G401 (cell line): ENCODE measurements around the gene NR3C1. TPM values are rescaled to one million over a fixed set of nuclear protein-coding genes. Genes with fewer than 3 reads are reported as not detected.

Experiments
- DNase-seq: peaks from one replicate; pipeline ENCODE4 v3.0.0-alpha.2; 2015; ENCODE audit warnings: low spot score
- in situ Hi-C: cut with HindIII; loops from 2 replicates; pipeline ENCODE4 v1.10.0; 2016; ENCODE audit warnings: low sequenced_read_pairs, mixed read lengths
- total RNA-seq: library from RNA; depleted of rRNA; stranded (reverse); fragments of >200 nt; shearing (Covaris generic); gene quantifications from 2 replicates; pipeline ENCODE4 v1.2.3, GENCODE V29; 2014

The NR3C1 gene
- total RNA-seq, 1 experiment from 2014 or later: not detected

DNA sequence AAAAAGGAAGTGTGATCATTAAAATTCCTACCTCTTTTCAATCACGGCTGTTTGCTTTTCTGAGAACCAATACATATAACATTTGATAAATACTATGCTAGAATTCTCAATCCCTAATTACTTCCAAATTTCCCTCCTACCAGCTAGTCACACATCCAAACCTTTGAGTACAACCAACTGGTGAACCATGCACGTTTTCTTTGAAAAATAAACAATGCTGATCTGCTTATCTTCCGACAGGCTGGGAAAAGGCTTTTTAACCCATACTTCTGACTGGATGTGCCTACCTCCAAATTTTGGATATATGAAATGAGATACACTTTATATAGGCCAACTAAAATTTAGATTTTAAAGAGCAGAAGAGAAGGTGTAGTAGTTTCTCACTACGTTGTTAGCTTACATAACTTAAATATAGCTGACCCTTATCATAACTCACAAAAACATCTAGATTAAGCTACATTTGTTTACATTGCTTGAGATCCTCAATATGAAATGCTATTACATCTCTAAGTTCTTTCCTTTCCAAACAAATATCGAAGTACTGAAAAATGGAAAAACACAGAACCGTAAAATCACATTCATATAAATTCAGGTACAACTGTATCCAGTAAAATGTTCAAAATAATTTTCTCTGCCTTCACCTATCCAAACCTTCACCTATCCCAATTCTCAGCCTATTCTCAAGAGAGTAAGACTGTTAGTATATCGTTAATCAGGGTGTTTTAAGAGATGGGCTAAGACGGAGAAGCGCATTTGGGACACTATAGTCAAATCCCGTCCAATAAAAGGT lies 2.1 kb downstream of the NR3C1 start:
- in situ Hi-C loops: no loop called here
- peak; percentile 50 for DNase-seq

DNA sequence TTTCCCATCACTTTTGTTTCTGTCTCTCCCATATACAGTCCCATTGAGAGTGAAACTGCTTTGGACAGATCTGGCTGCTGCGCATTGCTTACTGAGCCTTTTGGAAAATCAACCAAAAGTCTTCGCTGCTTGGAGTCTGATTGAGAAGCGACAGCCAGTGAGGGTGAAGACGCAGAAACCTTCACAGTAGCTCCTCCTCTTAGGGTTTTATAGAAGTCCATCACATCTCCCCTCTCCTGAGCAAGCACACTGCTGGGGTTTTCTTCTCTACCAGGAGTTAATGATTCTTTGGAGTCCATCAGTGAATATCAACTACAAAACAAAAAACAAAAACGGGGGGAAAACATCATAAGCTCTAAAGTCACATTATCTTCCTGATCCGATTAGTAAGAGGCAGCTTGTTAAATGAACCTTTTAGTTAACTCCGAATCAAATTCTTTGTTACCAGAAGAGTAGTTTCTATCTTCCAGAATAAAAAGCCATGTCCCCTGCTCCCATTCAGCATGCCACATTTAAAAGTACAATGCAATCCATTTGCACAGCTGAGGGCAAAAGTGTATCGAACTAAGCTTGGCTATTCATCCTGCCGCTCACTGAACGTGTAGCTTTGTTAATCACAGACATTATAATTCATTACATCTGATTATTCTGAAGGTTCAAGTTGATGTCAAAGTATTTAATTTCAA lies 2.8 kb downstream of the NR3C1 start:
- in situ Hi-C loops: no loop called here
- peak; percentile 85 for DNase-seq

- DNase-seq: peak; percentile 55
- in situ Hi-C loops: no loop called here
These were observed 3.6 kb downstream of the NR3C1 start for GRCh38 chr5:143399616-143400540.

GRCh38 chr5:143398451-143399237 lies 4.8 kb downstream of the NR3C1 start:
- peak; percentile 59 for DNase-seq
- in situ Hi-C loops: no loop called here

DNA sequence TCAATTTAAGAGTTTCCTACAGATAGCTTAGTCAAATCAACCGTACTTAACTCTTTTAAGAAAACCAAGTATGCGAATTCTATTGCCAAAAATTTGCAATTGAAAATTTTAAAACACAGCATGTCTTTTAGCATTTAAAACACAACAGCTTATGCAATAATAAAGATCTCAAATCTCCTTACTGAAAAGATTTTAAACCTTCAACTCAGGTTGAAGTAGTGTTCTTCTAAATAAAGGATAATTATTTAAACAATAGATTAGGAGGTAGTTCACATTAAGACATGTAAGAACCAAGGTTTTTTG lies 5.5 kb downstream of the NR3C1 start:
- in situ Hi-C loops: no loop called here
- peak; percentile 40 for DNase-seq

- in situ Hi-C loops: no loop called here
- DNase-seq: peak; percentile 46
These were observed 6.0 kb downstream of the NR3C1 start for GRCh38 chr5:143397302-143398052.

DNA sequence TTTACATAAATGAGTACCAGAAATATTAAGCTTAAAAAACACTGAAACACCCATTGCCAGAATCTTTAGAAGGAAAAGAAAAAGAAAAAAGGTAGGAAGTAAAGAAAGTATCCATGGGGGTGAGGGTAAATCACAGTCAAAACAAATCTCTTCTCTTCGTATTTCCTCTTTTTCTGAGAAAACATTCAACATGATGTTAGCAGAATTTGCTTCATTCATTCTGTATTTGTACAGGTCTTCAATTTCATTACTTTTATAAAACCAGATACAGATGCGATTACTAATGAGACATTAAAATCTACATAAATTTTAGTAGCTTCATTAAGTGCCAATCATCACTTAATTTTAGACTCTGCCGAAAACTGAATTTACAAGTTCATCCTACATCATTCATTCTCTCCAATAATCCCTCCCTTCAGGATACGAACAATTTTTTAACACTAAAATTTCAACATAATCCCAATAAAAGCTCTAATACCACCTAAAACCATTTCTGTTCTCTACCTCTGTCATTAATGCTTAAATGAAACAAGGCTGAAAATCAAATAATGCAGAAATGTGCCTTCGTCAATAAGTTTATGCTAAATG lies 7.0 kb downstream of the NR3C1 start:
- in situ Hi-C loops: no loop called here
- peak; percentile 52 for DNase-seq

DNA sequence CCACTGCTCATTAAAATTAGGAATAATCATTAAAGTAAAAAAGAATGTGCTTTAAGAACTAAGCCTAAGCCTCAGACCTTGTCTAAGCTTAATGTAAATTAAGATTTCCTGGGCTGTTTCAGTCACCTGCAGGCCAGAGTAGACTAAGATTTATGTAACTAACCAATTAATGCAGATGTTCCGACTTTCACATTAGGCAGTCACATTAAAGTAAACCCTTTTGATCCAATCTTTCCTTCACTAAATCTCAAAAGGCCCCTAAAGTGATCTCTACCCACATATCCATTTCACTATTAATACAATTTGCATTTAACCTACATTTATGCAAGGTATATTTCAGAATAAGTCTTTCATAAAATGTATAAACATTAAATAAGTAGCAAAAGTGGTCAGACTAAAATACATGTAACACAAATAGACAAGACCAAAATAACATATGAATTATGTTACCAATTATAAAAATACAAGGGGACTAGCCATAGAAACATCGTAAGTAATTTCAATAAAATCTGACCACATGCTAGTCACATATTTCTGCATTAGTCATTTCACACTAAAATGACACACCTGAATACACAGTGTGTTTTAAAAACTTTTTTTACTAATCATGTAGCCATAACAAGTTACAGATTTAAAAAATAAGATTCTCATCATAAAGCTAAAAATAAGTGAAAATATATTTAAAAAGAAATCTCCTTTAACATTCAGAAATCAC lies 7.7 kb downstream of the NR3C1 start:
- in situ Hi-C loops: no loop called here
- peak; percentile 56 for DNase-seq

GRCh38 chr5:143393524-143393923 lies 10.0 kb downstream of the NR3C1 start:
- peak; percentile 36 for DNase-seq
- in situ Hi-C loops: no loop called here

GRCh38 chr5:143390941-143391340 lies 12.5 kb downstream of the NR3C1 start:
- peak; percentile 23 for DNase-seq
- in situ Hi-C loops: no loop called here

DNA sequence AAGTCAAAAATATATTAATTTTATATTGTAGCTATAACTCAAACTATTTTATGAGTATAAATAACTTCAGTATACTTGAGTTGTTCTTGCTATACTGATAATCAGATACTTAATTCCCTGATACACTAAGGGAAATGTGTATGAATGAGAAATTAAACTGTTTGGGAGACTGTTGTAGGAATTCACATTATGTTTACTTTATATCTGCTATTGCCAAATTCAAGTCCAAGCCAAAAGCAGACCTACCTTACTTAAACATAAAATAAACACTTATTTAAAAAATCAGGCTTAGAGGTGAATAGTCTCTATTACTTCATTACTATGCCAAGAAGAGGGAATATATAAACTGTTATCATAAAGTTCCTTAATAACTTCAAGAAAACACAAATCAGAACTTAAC lies 13.2 kb downstream of the NR3C1 start:
- in situ Hi-C loops: no loop called here
- no peak for DNase-seq

GRCh38 chr5:143386725-143387124 lies 16.8 kb downstream of the NR3C1 start:
- in situ Hi-C loops: no loop called here
- no peak for DNase-seq

DNA sequence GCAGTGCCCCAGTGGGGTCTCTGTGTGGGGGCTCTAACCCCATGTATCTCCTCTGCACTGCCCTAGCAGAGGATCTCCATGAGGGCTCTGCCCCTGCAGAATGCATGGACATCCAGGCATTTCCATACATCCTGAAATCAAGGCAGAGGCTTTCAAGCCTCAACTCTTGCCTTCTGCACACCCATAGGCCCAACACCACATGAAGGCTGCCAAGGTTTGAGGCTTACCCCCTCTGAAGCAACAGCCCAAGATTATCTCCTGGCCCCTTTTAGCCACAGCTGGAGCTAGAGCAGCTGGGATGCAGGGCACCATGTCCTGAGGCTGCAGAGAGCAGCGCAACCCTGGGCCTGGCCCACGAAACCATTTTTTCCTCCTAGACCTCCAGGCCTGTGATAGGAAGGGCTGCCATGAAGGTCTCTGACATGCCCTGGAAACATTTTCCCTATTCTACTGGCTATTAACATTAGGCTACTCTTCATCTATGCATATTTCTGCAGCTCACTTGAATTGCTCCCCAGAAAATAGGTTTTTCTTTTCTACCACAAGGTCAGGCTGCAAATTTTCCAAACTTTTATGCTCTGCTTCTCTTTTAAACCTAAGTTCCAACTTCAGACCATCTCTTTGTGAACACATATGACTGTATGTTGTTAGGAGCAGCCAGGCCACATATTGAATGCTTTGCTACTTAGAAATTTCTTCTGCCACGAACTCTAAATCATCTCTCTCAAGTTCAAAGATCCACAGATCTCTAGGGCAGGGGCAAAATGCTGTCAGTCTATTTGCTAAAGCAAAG lies 18.4 kb downstream of the NR3C1 start:
- in situ Hi-C loops: no loop called here
- DNase-seq: no peak

- in situ Hi-C loops: no loop called here
- no peak for DNase-seq
These were observed 19.5 kb downstream of the NR3C1 start for GRCh38 chr5:143383988-143384387.

DNA sequence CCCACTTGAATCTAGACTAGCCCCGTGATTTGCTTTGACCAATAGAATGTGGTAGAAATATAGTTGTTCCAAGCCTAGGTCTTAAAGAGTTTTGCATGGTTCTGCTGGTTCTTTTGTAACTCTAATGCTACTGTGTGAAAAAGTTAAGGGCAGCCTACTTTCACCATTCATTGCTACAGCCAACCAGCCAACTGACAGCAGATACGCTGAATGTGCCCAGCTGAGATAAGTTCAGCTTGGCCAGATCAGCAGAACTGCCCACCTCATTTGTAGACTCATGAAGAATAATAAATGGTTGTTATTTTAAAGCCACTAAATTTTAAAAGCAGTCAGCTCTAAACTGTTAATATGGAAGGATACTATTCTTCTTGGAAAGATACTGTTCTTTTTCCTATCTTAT lies 23.9 kb downstream of the NR3C1 start:
- in situ Hi-C loops: no loop called here
- no peak for DNase-seq

GRCh38 chr5:143376911-143377813 lies 26.3 kb downstream of the NR3C1 start:
- in situ Hi-C loops: no loop called here
- peak; percentile 37 for DNase-seq
